Measurements from ENCODE around the gene MUC6. TPM values are rescaled to one million over a fixed set of nuclear protein-coding genes. Genes with fewer than 3 reads are reported as not detected.
"Not testable (repeated sequence)": the region's sequence is repeated elsewhere in the genome, so short reads cannot be mapped to it uniquely, and the experiment has no call there.

MUC6 gene
- total RNA-seq, 2 donors from 2014 or later: not detected

- intact Hi-C loops (cut with DNase I): no loop called here
- no peak for DNase-seq (ENCODE audit: low spot score)
Measured at GRCh38 chr11:1017269-1018005, 19.1 kb downstream of the MUC6 start.

- intact Hi-C loops (cut with DNase I); DNase-seq (ENCODE audit: low spot score): not testable (repeated sequence)
Measured at GRCh38 chr11:1016610-1017126, 19.9 kb downstream of the MUC6 start.

GRCh38 chr11:1015826-1016545 lies 20.5 kb downstream of the MUC6 start:
- no peak for DNase-seq (ENCODE audit: low spot score)
- intact Hi-C loops (cut with DNase I): no loop called here

GRCh38 chr11:1015064-1015463 lies 21.5 kb downstream of the MUC6 start:
- intact Hi-C loops (cut with DNase I): no loop called here
- no peak for DNase-seq (ENCODE audit: low spot score)

- DNase-seq (ENCODE audit: low spot score): no peak
- intact Hi-C loops (cut with DNase I): no loop called here
Measured at GRCh38 chr11:1014276-1014675, 22.2 kb downstream of the MUC6 start.

GRCh38 chr11:1013631-1013935 lies 22.9 kb downstream of the MUC6 start:
- no peak for DNase-seq (ENCODE audit: low spot score)
- intact Hi-C loops (cut with DNase I): no loop called here

GRCh38 chr11:1012740-1013630 lies 23.5 kb downstream of the MUC6 start:
- no peak for DNase-seq (ENCODE audit: low spot score)
- intact Hi-C loops (cut with DNase I): no loop called here

- DNase-seq (ENCODE audit: low spot score): no peak
- intact Hi-C loops (cut with DNase I): no loop called here
Measured at GRCh38 chr11:1012291-1012690, 24.2 kb downstream of the MUC6 start.

- intact Hi-C loops (cut with DNase I): no loop called here
- no peak for DNase-seq (ENCODE audit: low spot score)
Measured at GRCh38 chr11:1011320-1011698, 25.2 kb downstream of the MUC6 start.

- DNase-seq (ENCODE audit: low spot score): no peak
- intact Hi-C loops (cut with DNase I): no loop called here
Measured at GRCh38 chr11:1010551-1011319, 25.8 kb downstream of the MUC6 start.

- no peak for DNase-seq (ENCODE audit: low spot score)
- intact Hi-C loops (cut with DNase I): no loop called here
Measured at GRCh38 chr11:1009991-1010390, 26.5 kb downstream of the MUC6 start.

GRCh38 chr11:1009371-1009770 lies 27.1 kb downstream of the MUC6 start:
- intact Hi-C loops (cut with DNase I): no loop called here
- no peak for DNase-seq (ENCODE audit: low spot score)

- no peak for DNase-seq (ENCODE audit: low spot score)
- intact Hi-C loops (cut with DNase I): no loop called here
Measured at GRCh38 chr11:1008803-1009145, 27.7 kb downstream of the MUC6 start.

GRCh38 chr11:1008001-1008802 lies 28.3 kb downstream of the MUC6 start:
- DNase-seq (ENCODE audit: low spot score): no peak
- intact Hi-C loops (cut with DNase I): no loop called here

- DNase-seq (ENCODE audit: low spot score): no peak
- intact Hi-C loops (cut with DNase I): no loop called here
Measured at GRCh38 chr11:1007279-1007678, 29.2 kb downstream of the MUC6 start.

GRCh38 chr11:1006762-1007161 lies 29.8 kb downstream of the MUC6 start:
- intact Hi-C loops (cut with DNase I): no loop called here
- no peak for DNase-seq (ENCODE audit: low spot score)

- no peak for DNase-seq (ENCODE audit: low spot score)
- intact Hi-C loops (cut with DNase I): no loop called here
Measured at GRCh38 chr11:1005928-1006327, 30.6 kb downstream of the MUC6 start.

GRCh38 chr11:1003159-1003558 lies 33.4 kb downstream of the MUC6 start:
- no peak for DNase-seq (ENCODE audit: low spot score)
- intact Hi-C loops (cut with DNase I): no loop called here
